NCI-H1048 (cell line): Measurements from ENCODE around the gene CAND1.

Experiments used
- DNase-seq: peaks from one replicate; lab custom pipeline; 2025; lab: John Stamatoyannopoulos, UW

The CAND1 gene

GRCh38 chr12:67280572-67280971 is 11.4 kb downstream of the CAND1 start:
- DNase-seq = no peak

GRCh38 chr12:67284561-67284960 is 15.4 kb downstream of the CAND1 start:
- DNase-seq = no peak

- DNase-seq = no peak
Measured at GRCh38 chr12:67286257-67286656, 17.1 kb downstream of the CAND1 start.

- DNase-seq = no peak
Measured at GRCh38 chr12:67287311-67287710, 18.2 kb downstream of the CAND1 start.

- no peak for DNase-seq
Measured at GRCh38 chr12:67288561-67288960, 19.4 kb downstream of the CAND1 start.

GRCh38 chr12:67290378-67290777 is 21.2 kb downstream of the CAND1 start:
- DNase-seq = no peak

GRCh38 chr12:67299526-67299925 is 30.4 kb downstream of the CAND1 start:
- DNase-seq = no peak

GRCh38 chr12:67299926-67300325 is 30.8 kb downstream of the CAND1 start:
- no peak for DNase-seq

- DNase-seq = no peak
Measured at GRCh38 chr12:67302162-67302561, 33.0 kb downstream of the CAND1 start.

GRCh38 chr12:67305544-67305943 is 36.4 kb downstream of the CAND1 start:
- no peak for DNase-seq

- no peak for DNase-seq
Measured at GRCh38 chr12:67306712-67307111, 37.6 kb downstream of the CAND1 start.

GRCh38 chr12:67315661-67316060 is 46.5 kb downstream of the CAND1 start:
- DNase-seq = no peak

GRCh38 chr12:67318786-67319185 is 49.6 kb downstream of the CAND1 start:
- no peak for DNase-seq

GRCh38 chr12:67319936-67320335 is 50.8 kb downstream of the CAND1 start:
- DNase-seq = no peak

GRCh38 chr12:67320614-67321295 is 51.6 kb downstream of the CAND1 start:
- DNase-seq = no peak

GRCh38 chr12:67322580-67322979 is 53.4 kb downstream of the CAND1 start:
- DNase-seq = no peak

GRCh38 chr12:67323007-67323406 is 53.8 kb downstream of the CAND1 start:
- DNase-seq = no peak

- DNase-seq = no peak
Measured at GRCh38 chr12:67326637-67327036, 57.5 kb downstream of the CAND1 start.

GRCh38 chr12:67327466-67327865 is 58.3 kb downstream of the CAND1 start:
- DNase-seq = no peak

- no peak for DNase-seq
Measured at GRCh38 chr12:67331123-67331522, 62.0 kb downstream of the CAND1 start.

GRCh38 chr12:67331828-67332227 is 62.7 kb downstream of the CAND1 start:
- DNase-seq = no peak

GRCh38 chr12:67333649-67334048 is 64.5 kb downstream of the CAND1 start:
- no peak for DNase-seq

- no peak for DNase-seq
Measured at GRCh38 chr12:67338426-67338825, 69.3 kb downstream of the CAND1 start.

- DNase-seq = no peak
Measured at GRCh38 chr12:67339530-67339929, 70.4 kb downstream of the CAND1 start.
